ENCODE results near the gene GRIK3. TPM values are rescaled to one million over a fixed set of nuclear protein-coding genes. Genes with fewer than 3 reads are reported as not detected.

The GRIK3 gene
- total and polyA plus RNA-seq, 2 experiments from 2014 or later = 0.31 to 2.9 TPM

DNA sequence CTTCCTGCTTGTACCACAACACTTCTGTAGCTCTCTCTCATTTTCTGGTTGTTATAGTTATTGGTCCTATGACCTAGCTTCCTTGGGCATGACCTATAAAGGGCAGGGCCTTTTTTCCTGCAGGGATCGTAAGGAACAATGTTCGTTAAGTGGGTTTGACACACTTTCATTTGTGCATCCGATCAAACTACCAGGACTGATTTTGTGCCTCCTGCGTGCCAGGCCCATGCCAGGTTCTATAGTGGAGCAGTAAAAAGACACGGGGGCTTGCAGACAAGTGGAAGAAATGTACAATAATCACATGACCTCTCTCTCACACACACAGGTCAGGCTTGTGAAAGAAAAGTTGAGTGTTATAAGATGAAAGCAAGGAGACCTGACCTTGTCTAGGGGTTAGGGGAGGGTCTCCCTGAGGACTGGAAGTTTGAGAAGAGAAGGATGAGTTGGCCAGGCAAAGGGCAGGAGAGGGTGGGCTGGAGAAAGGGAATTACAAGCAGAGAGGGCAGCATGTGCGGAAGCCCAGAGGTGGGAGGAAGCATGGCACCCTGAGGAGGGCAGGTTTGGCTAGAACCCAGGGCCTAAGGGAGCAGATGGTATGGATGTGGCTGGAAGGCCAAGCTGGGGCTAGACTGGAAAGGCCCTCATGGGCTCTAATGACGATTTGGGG lies 145.4 kb downstream of the GRIK3 start:
- no peaks in the 10 kb centered on the region for H3K4me1 ChIP-seq (ENCODE audit: insufficient read depth)
- H3K79me2 ChIP-seq (replicated peaks; ENCODE audit: insufficient read depth) = no peaks in the 10 kb centered on the region
- no peak for DNase-seq (ENCODE audit: low spot score)
- no peaks in the 10 kb centered on the region for H3F3A ChIP-seq (replicated peaks; ENCODE audit: low read depth)
- no peak overlapping the region for H3K4me2 ChIP-seq
- no peaks in the 10 kb centered on the region for H4K20me1 ChIP-seq (replicated peaks; ENCODE audit: insufficient read depth)
- Mint-ChIP-seq H3K36me3 (ENCODE audit: low read depth) (no peaks in the 10 kb centered on the region), H3K4me1 (peaks cover 5% of the 10 kb centered on the region; the same call in 1 of the 3 replicates), H3K27me3 (ENCODE audit: insufficient read depth, low read depth, poor library complexity) (peaks cover under 1% of the 10 kb centered on the region), H3K4me3 (no peak overlapping the region), H3K27ac (no peak overlapping the region), H3K9me3 (no peaks in the 10 kb centered on the region)
- no peaks in the 10 kb centered on the region for H3K9me2 ChIP-seq (ENCODE audit: insufficient read depth)
- H2AFZ ChIP-seq = no peak overlapping the region
- ATAC-seq = no peak
- no peaks in the 10 kb centered on the region for H3K36me3 ChIP-seq (ENCODE audit: insufficient read depth)
- TF ChIP-seq STAT1 (IDR thresholded peaks at IDR 0.05; ENCODE audit: unreplicated experiment) = no peak
- TF ChIP-seq CREB1 (CRISPR knock-in tag; IDR thresholded peaks at IDR 0.05; ENCODE audit: low read depth) = no peak
- no peak for TF ChIP-seq ZNF331 (CRISPR knock-in tag; IDR thresholded peaks at IDR 0.05; ENCODE audit: low read depth)
- no peak for TF ChIP-seq EZH2phosphoT487 (IDR thresholded peaks at IDR 0.05; ENCODE audit: unreplicated experiment)
- TF ChIP-seq EZH2 (IDR thresholded peaks at IDR 0.05; ENCODE audit: low read depth, unreplicated experiment) = no peak
- TF ChIP-seq, protein P1, sequence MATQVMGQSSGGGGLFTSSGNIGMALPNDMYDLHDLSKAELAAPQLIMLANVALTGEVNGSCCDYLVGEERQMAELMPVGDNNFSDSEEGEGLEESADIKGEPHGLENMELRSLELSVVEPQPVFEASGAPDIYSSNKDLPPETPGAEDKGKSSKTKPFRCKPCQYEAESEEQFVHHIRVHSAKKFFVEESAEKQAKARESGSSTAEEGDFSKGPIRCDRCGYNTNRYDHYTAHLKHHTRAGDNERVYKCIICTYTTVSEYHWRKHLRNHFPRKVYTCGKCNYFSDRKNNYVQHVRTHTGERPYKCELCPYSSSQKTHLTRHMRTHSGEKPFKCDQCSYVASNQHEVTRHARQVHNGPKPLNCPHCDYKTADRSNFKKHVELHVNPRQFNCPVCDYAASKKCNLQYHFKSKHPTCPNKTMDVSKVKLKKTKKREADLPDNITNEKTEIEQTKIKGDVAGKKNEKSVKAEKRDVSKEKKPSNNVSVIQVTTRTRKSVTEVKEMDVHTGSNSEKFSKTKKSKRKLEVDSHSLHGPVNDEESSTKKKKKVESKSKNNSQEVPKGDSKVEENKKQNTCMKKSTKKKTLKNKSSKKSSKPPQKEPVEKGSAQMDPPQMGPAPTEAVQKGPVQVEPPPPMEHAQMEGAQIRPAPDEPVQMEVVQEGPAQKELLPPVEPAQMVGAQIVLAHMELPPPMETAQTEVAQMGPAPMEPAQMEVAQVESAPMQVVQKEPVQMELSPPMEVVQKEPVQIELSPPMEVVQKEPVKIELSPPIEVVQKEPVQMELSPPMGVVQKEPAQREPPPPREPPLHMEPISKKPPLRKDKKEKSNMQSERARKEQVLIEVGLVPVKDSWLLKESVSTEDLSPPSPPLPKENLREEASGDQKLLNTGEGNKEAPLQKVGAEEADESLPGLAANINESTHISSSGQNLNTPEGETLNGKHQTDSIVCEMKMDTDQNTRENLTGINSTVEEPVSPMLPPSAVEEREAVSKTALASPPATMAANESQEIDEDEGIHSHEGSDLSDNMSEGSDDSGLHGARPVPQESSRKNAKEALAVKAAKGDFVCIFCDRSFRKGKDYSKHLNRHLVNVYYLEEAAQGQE (IDR thresholded peaks at IDR 0.05; ENCODE audit: unreplicated experiment) = no peak
- TF ChIP-seq, protein P2, sequence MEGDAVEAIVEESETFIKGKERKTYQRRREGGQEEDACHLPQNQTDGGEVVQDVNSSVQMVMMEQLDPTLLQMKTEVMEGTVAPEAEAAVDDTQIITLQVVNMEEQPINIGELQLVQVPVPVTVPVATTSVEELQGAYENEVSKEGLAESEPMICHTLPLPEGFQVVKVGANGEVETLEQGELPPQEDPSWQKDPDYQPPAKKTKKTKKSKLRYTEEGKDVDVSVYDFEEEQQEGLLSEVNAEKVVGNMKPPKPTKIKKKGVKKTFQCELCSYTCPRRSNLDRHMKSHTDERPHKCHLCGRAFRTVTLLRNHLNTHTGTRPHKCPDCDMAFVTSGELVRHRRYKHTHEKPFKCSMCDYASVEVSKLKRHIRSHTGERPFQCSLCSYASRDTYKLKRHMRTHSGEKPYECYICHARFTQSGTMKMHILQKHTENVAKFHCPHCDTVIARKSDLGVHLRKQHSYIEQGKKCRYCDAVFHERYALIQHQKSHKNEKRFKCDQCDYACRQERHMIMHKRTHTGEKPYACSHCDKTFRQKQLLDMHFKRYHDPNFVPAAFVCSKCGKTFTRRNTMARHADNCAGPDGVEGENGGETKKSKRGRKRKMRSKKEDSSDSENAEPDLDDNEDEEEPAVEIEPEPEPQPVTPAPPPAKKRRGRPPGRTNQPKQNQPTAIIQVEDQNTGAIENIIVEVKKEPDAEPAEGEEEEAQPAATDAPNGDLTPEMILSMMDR (conservative IDR thresholded peaks at IDR 0.05; ENCODE audit: low read depth in 2 of 2) = no peak
- TF ChIP-seq, protein P3, sequence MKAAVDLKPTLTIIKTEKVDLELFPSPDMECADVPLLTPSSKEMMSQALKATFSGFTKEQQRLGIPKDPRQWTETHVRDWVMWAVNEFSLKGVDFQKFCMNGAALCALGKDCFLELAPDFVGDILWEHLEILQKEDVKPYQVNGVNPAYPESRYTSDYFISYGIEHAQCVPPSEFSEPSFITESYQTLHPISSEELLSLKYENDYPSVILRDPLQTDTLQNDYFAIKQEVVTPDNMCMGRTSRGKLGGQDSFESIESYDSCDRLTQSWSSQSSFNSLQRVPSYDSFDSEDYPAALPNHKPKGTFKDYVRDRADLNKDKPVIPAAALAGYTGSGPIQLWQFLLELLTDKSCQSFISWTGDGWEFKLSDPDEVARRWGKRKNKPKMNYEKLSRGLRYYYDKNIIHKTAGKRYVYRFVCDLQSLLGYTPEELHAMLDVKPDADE (IDR thresholded peaks at IDR 0.05) = no peak
- no peaks in the 10 kb centered on the region for H3K27me3 ChIP-seq (ENCODE audit: insufficient read depth)
- H3K4me3 ChIP-seq = no peak overlapping the region
- no peak overlapping the region for H3K27ac ChIP-seq (ENCODE audit: low read depth)
